ENCODE measurements around the gene COL1A2. TPM values are rescaled to one million over a fixed set of nuclear protein-coding genes. Genes with fewer than 3 reads are reported as not detected.

The COL1A2 gene
- total RNA-seq, 1 donor from 2014 or later: 401 TPM

DNA sequence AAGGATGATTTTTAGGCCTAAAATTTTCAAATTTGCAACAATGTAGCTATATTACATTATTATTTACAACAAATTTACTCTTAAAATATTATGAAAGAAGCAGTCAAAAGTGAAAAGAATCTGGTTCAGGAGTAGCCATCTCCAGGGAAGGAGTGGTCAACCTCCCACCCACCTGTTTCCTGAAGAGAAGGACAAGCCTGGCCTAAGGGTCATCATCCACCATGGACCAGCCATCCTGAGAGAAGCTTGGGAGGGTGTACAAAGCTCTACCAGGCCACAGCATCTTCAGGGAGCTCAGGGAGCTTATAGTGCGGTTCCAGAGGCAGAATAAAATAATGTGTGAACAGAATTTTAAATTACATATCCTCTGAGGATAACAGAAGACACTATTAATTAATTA is 38.1 kb downstream of the COL1A2 start:
- no peak for DNase-seq (ENCODE audit: low spot score)

DNA sequence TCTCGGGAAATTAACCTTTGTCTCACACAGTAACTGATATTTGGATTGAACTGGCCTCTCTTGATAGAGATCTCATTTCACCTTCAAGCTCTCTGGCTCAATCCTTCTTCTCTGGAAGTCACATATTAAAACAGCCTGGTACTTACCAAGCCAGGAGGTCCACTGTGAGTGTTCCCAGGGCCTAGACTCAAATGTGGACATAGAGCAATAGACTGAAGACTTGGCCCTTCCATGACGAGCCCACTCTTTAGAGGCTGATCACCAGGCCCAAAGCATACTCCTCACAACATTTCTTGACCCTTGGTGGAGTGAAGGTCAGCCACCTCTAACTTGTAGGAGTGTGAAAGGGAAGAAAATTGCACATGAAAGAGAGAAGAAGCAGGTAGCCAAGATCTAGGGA is 38.5 kb downstream of the COL1A2 start:
- DNase-seq (ENCODE audit: low spot score): no peak

DNA sequence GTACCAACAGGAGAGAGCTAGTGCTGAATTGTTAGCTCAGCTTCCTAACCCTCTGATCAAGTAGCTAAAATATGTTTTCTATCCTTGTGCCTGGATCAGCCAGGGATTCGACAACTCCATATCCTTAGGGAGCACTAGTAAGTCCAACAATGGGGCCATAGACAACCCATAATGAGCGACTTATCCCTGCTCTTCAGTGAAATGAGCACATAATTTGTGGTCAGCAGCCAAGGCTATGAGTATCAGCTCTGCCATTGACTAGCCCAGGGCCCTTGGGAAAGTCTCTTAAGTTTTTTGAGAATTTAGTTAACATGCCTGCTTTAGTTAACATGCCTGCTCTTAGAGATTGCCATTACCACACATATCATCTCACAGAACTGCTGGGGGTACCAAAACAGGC is 39.3 kb downstream of the COL1A2 start:
- DNase-seq (ENCODE audit: low spot score): no peak

DNA sequence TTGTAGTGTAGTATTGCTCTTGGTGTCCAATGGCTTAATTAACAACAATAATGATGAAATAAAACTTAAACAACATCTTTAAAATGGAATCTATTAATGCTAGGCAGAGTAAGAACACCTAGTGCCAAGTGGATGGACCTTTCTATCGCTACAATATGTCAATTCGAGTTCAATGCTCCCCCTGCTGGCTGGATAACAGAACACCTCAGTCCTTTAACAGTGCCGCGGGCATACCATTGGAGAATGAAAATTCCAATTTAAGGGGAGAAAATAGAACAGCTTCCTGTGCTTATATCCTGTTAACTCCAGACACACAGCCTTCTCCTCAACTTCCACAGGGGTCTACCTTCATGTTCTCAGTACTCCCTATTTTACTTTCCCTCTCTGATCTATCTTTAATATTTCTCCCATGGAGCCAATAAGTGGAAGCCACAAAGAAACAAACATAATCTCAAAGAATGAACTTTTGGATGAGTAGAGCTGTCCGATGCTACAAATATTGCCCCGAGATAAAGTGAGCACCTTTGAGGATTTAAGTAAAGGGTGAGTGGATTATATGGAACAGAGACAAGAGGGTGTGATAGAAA is 41.4 kb downstream of the COL1A2 start:
- DNase-seq (ENCODE audit: low spot score): no peak

DNA sequence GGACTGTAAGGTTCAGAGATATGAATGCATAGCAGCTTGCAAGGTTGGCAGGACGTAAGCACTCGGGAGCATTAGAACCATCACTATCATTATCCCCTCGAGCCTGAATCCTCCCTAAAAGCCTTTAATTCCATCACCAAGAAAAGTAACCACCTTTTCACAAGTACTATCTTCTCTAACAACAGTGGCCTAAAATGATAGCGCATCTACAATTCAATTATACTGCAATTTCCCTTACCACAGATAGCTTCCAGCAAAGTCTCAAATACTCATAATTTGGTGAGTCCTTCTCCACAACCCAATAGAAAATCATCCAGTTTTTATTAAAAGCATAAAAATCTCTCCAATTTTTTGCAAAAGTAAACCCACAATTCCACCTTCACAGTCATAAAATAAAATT is 42.0 kb downstream of the COL1A2 start:
- DNase-seq (ENCODE audit: low spot score): no peak

DNA sequence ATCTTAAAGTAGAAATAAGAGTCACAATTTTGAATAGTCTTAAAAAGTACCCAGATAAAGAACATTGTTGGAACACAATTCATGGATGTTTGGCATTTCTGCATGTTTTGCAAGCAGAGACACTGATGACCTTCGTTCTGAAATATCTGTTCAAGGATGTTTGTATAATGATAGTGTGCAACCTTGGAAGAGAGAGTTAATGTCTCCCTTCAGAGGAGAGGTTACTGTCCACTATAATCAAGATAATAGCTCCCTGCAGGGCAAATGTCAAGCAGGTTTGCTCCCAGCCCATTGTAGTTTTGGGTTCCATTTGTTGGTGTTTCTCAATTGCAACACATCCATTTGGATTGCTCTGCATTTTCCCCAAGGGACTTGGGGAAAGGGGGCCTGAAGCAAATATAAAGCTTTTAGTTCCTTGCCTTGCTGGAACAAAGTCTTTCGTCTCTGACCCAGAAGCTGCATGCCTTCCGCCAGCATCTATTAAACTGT is 45.2 kb downstream of the COL1A2 start:
- DNase-seq (ENCODE audit: low spot score): no peak

DNA sequence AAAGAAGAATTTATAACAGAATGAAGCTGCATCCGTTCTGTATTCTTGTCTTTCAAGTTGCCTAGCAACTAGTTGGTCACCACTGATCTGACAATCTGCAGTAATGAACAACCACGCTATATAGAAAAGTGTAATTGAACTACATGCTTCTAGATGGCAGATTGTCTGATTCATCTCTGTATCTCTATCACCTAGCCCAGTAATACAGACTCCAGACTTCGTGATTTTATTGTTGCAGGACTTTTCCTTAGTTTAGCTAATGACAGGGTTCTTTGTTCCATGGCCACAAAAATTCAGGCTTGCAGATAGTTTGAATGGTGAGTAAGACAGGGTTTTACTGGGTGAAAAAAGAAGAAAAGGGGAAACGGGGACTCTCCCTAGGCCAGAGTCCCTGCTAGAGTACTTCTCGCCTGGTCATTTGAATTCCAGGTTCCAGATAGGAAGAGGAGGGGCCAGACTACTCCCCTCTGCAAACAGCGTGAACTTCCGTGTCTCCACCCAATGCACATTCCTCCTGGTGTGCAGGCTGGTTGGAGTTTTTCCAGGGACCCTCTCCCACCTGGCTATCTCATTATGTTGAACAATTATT is 45.9 kb downstream of the COL1A2 start:
- DNase-seq (ENCODE audit: low spot score): no peak

DNA sequence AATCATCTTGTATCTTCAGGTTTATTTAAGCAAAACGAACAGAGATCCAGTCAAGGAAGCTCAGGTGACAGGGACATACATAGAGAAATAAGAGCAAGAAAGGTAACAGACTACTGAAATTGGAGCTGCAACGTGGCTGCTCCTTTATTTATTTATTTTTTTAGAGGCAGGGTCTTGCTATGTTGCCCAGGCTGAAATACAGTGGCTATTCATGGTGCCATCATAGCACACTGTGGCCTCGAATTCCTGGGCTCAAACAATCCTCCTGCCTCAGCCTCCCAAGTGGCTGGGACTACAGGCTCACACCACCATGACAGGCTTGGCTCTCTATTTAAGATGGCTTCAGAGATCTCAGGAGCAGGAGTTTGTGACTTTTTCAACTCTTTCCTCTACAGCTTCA is 46.4 kb downstream of the COL1A2 start:
- DNase-seq (ENCODE audit: low spot score): no peak

DNA sequence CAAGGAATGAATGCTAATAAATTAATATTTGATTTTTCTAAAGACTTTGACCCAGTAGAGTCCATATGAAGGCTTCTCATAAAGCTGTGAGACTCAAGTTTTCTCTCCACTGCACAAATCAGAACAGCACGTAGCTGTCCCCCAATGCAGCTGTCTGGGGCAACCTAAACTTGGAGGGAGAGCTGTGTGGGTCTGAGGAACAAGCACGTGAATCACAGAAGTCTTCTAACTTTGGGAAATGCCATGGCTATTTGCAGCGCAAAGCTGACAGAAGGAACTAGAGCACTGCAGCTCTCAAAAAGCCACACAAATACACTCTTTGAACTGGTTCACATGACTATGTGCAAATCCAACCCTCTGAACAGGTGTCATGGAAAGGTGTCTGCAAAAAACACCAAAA is 47.9 kb downstream of the COL1A2 start:
- DNase-seq (ENCODE audit: low spot score): no peak

DNA sequence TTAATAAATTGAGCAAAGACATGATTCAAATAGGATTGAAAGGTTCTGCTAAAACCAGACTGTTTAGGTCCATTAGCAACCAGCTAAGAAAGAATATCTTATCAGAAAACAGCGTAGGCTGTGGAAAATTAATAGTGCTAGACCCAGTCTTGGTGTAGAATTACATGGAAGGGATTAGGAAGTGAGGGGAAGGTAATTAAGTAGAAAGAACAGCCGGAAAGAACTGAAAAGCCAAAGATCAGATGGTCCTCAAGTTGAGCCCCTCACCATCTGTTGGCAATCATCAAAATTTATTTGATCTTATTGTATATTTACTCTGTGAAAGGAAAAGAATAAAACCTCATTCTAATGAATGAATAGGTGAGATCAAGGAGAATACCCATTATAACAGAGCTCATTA is 50.1 kb downstream of the COL1A2 start:
- no peak for DNase-seq (ENCODE audit: low spot score)

DNA sequence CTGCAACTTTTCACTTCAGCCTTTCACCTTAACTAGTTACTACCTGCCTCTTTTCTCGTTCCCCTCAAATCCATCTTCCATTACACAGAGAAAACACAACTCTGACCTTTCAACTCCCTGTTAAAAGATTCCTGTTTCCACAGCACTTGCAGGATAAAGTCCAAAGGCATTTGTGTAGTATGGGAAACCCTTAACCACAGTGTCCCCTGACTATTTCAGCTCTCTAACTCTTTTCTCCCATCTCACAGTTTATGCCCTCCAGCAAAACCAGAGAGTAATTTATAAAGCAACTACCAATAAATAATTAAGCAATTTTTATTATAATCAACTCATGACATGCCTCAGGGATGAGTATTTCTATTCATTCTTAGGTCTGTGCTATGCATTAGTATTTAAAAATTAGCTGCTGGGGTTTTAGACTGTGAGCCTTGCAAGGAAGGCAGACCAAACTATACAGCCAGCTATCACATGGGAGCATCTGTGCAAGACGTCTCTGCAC is 51.0 kb downstream of the COL1A2 start:
- no peak for DNase-seq (ENCODE audit: low spot score)

DNA sequence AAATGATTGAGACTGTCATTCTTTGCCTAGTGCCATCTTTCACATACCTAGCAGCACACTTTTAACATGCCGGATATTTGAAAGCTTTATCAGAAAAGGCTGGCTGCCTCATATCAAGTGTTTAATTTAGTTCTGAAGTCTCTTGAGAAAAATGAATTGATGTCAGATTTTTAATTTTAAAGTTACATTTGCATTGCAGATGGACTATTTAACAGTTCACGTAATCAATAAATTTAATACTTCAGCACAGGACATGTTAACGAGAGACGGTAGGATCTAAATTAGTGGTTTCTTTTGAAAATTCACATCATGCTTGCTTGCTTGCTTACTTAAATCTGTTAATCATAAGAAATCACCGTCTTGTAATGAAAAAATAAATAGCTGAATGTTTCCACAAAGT is 51.6 kb downstream of the COL1A2 start:
- DNase-seq (ENCODE audit: low spot score): no peak

DNA sequence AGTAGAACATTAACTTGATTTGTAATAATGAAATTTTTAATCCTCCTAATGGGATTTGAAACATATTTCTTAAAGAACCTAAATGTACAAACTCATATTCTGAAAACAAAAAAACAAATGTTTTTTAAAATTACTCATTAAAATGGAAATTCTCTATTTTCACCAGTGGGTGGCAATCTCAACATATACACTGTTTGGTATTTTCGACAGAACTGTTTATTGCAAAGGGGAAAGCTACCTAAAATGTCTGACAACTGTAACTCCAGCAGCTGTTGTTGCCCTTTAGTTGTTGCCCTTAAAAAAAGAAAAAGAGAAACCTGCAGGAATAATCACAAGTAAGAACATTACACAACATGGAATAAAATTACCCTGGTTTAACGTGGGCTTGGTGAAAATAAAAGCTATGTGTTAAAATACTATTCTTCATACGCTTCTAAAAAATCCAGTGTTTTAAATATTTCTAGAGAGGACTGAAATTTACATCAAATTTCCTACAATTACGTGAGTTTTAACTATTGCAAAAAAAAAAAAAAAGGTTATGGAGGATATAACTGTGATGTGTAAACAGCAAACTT is 54.5 kb downstream of the COL1A2 start:
- no peak for DNase-seq (ENCODE audit: low spot score)

DNA sequence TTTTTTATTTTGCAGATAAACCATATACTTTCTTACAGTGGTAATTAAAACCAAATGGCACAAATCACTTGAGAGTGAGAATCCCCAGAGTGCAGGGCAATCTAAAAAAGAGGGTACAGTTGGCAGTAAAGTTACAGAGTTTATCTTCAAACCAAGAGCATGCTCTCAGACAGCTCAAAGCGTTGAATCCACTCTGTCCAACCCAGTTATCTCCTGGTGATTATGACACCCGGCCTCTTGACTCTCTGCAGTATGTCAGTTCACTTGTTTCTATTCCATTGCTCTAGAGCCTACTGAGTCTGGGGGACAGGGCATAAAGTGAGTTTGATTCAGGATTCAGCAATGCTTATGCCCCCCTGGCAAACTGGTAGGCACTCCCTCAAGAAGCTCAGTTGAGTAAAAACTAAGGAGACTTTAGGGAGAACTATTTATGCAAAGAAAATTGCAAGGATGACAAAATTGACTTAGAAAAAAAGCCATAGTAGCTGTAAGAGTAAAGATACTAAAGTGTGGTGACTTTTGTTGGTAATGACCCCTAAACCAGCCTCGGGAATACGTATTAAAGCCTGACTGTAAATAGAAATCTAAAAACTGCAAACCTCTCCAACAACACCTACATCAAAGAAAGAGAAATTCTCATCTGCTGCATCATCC is 55.5 kb downstream of the COL1A2 start:
- no peak for DNase-seq (ENCODE audit: low spot score)

DNA sequence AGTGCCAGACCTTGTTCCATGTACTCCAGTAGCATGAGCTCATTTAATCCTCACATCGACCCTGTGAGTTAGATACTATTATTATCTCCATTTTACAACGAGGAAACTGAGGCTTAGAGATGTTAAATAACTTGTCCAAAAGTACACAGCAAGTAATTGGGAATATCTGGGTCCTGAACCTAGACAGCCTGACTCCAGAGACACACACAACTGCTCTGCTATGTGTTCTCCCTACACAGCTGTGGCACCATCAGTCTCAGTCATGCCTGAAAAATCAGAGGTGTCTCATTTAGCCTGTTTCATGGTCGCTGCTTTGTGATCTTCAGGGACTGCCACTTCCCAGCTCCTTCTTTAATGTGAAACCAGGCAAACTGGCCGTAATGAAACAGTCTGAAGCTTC is 56.5 kb downstream of the COL1A2 start:
- no peak for DNase-seq (ENCODE audit: low spot score)

DNA sequence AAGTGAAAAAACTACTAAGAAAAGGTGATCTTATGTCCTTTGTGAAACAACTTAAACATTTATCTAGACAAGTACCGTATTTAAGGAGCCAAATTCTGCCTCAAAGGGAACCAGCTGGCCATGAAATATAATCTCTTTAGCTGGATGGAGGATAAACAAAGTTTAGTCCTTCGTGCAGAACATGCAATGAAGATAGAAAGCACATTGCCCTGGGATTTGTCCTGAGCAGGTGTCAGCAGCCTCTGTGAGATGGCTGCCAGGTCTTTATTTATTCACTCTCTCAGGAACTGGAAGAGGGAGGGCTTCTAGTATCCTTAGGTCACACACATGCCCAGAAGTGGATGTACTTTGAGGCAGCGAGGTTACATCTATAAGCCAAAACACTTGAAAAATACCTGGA is 57.5 kb downstream of the COL1A2 start:
- DNase-seq (ENCODE audit: low spot score): no peak

DNA sequence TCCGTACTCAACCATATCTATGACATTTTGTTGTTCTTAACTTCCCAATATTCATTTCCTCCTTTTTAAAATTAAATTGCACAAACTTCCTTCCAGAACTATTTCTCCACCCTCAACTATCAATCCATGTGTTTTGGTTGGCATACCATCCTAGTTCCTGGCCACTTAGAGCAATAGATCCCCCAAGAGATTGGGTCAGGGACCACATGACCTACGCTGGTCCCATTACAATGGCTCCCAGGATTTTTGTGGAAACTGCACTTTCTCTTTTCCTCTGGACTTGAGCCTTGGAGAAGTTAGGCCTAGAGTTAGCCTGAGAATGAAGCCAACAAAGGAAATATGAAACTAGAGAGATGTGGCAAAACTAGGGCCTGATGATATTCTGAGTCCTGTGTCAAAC is 59.2 kb downstream of the COL1A2 start:
- no peak for DNase-seq (ENCODE audit: low spot score)

DNA sequence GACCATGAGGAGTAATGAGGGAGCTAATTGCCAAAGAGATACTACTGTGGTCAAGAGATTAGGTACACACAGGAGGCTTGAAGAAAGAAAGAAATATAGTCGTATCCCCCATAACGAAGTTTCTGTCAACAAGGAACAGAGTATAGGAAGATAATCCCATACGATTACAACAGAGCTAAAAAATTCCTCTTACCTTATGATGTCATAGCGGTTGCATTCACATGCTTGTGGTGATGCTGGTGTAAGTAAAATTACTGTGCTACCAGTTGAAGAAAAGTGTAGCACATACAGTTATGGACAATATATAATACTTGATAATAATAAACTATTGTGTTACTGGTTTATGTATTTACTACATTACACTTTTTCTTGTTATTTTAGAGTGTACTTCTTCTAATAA is 63.3 kb downstream of the COL1A2 start:
- no peak for DNase-seq (ENCODE audit: low spot score)

DNA sequence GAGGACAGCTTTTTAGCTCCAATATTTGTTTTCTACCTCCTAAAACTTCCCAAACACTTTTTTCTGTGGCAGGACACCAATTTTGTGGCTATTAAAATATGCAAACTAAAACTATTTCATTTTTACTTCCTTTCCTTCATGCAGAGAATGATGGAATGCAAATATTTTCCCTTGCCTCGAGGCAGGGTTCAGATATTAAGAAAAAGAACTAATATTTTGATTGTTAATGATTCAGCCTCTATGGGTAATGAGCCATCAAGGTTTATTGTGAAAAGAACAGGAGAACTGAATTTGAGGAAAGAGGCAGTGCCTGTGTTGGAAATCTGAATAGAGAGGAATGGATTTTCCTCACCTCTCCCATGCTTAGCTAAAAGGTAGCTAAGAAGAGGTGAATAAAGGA is 71.8 kb downstream of the COL1A2 start:
- DNase-seq (ENCODE audit: low spot score): no peak

DNA sequence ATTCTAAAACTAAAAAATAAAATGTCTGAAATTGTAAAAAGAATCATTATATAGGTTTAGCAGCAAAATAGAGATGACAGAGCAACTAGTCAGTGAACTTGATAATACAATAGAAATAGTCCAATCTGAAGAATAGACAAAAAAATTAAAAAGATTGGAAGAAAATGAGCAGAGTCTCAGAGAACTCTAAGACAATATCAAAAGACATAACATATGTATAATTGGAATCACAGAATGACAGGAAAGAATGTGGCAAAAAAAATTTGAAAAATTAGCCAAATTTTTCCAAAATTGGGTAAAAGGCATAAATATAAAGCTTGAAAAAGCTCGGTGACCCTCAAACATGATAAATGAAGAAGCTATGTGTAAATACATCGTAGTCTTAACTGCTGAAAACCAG is 76.9 kb downstream of the COL1A2 start:
- no peak for DNase-seq (ENCODE audit: low spot score)

DNA sequence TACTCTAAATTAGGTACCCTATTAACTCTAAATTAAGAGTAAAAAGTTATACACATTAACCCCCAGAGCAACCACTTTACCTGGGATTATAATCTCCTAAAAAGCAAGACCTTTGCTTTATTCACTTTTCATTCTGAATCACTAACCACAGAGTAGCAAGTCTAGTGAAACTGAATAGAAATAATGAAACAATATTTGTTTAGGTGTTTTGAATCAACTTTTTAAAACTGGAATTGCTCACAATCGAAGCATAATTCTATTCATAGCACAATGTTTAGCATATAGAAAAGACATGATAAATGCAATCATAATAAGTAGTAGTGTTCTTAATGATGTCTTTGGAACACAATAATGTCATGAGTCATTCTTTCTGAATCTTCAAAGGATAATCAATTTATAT is 77.9 kb downstream of the COL1A2 start:
- DNase-seq (ENCODE audit: low spot score): no peak

DNA sequence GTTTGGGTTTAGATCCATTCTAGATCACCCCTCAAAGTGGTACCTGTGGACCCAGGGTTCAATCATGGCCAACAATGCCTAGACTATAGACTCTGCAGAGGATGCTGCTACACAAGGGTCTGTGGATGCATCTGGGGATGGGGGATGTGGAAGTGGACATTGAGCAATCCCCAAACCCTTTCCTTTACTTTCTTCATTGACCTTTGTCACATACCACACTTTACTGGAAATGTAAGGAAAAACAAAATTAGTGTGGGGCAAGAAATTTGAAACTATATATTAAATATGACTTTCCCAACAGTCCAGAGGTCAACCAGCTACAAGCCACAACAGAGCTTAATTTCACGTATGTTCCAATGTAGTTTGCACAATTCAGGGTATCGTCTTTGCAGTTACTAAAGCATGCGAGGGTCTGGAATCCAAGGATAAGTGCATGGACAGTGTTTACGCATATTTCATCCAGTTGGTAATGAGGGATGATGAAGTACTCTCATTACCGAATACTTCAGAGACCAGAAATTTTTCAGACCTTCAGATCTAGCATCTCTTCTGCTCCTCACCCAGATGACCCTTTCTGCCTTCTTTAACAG is 81.7 kb downstream of the COL1A2 start:
- no peak for DNase-seq (ENCODE audit: low spot score)

All from mesenteric fat pad (tissue), 1 donor.